GM18867 (cell line): ENCODE results near the gene MTF2.

ENCODE experiments used
- ATAC-seq: cut with Tn5 transposase; IDR thresholded peaks from one replicate; pipeline ENCODE4 v1.9.1; 2021; ENCODE audit warnings: mild to moderate bottlenecking, moderate library complexity; ENCODE audit not compliant: unreplicated experiment

The MTF2 gene

GRCh38 chr1:93180723-93181613 is 101.9 kb downstream of the MTF2 start, which contains the start of gene CCDC18:
CCDC18 (plus strand) TSS chr1:93180724; CDS start chr1:93183362, 2,638 bp downstream.
- ATAC-seq = peak; percentile 13

- peak; percentile 53 for ATAC-seq
These were observed 107.6 kb downstream of the MTF2 start for GRCh38 chr1:93186667-93187066.
